Measurements from ENCODE around the gene SLC2A6. TPM values are rescaled to one million over a fixed set of nuclear protein-coding genes. Genes with fewer than 3 reads are reported as not detected.

Gene SLC2A6
- total RNA-seq, 1 donor, result 25.3 TPM

DNA sequence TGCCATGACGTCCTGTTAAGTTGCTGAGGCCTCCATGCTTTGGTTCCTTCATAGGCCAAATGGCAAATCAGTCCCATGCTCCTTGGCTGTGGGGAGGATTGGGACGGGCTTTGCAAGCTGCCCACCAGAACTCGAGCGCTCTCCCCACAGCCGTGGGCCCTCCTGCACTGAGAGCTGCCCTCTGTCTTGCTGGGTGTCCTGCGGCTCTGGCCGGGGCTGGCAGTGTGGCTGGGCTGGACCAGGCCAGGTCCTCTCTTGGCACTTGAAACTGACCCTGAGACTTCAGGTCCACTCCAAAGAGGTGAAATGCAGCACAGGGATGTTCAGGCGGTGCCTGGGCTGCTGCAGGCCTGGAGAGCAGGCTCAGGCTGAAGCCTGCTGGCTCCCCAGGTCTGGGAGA, 38.8 kb upstream of the SLC2A6 start:
- H3K4me2 ChIP-seq (ENCODE audit: insufficient read depth, low read length), result no peak overlapping the region
- TF ChIP-seq, protein P1, sequence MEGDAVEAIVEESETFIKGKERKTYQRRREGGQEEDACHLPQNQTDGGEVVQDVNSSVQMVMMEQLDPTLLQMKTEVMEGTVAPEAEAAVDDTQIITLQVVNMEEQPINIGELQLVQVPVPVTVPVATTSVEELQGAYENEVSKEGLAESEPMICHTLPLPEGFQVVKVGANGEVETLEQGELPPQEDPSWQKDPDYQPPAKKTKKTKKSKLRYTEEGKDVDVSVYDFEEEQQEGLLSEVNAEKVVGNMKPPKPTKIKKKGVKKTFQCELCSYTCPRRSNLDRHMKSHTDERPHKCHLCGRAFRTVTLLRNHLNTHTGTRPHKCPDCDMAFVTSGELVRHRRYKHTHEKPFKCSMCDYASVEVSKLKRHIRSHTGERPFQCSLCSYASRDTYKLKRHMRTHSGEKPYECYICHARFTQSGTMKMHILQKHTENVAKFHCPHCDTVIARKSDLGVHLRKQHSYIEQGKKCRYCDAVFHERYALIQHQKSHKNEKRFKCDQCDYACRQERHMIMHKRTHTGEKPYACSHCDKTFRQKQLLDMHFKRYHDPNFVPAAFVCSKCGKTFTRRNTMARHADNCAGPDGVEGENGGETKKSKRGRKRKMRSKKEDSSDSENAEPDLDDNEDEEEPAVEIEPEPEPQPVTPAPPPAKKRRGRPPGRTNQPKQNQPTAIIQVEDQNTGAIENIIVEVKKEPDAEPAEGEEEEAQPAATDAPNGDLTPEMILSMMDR (IDR thresholded peaks at IDR 0.05; ENCODE audit: extremely low read depth, low read depth, low read length), result no peak
- H4K20me1 ChIP-seq (ENCODE audit: insufficient read depth, low read length), result no peaks in the 10 kb centered on the region
- H3K4me1 ChIP-seq (ENCODE audit: insufficient read depth, low read length), result no peaks in the 10 kb centered on the region
- H3K79me2 ChIP-seq (ENCODE audit: insufficient read depth, low read length), result no peaks in the 10 kb centered on the region
- H2AFZ ChIP-seq (ENCODE audit: low read length), result no peak overlapping the region
- no peaks in the 10 kb centered on the region for H3K36me3 ChIP-seq (ENCODE audit: insufficient read depth, low read length)
- peaks cover 15% of the 10 kb centered on the region for H3K27me3 ChIP-seq (ENCODE audit: insufficient read depth, low read length)
- peak; percentile 46 for DNase-seq (ENCODE audit: insufficient read length, low spot score, missing footprints)
- no peak overlapping the region for H3K27ac ChIP-seq (ENCODE audit: low read depth, low read length)
- no peak overlapping the region for H3K4me3 ChIP-seq (ENCODE audit: insufficient read depth, low read length)
- no peaks in the 10 kb centered on the region for H3K9me3 ChIP-seq (ENCODE audit: low read depth, low read length)

DNA sequence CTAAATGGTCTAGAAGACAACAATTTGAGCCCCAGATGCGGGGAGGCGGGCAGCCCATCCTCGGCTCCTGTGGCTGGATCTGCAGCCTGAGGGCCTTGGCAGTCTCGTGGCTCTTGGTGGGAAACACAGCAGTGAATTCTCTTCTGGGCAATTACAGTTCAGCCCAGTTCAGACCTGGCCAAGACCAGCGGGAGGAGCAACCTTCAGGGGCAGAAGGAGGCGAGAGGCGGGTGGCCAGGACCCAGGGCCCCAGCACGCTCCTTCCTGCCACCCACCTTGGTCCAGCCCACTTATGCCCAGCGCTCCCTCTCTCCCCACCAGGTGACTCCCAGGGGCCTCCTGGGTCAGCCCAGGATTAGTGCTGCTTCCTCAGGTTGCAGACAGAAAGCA, 38.1 kb upstream of the SLC2A6 start:
- Histone ChIP-seq H3K9me3 (ENCODE audit: low read depth, low read length) (no peaks in the 10 kb centered on the region), H2AFZ (ENCODE audit: low read length) (no peak overlapping the region), H3K4me2 (ENCODE audit: insufficient read depth, low read length) (no peak overlapping the region), H3K27me3 (ENCODE audit: insufficient read depth, low read length) (peaks cover 15% of the 10 kb centered on the region), H3K27ac (ENCODE audit: low read depth, low read length) (no peak overlapping the region), H3K4me1 (ENCODE audit: insufficient read depth, low read length) (no peaks in the 10 kb centered on the region), H3K36me3 (ENCODE audit: insufficient read depth, low read length) (no peaks in the 10 kb centered on the region), H3K79me2 (ENCODE audit: insufficient read depth, low read length) (no peaks in the 10 kb centered on the region), H3K4me3 (ENCODE audit: insufficient read depth, low read length) (no peak overlapping the region), H4K20me1 (ENCODE audit: insufficient read depth, low read length) (no peaks in the 10 kb centered on the region)
- TF ChIP-seq, protein P1 (IDR thresholded peaks at IDR 0.05; ENCODE audit: extremely low read depth, low read depth, low read length), result no peak
- DNase-seq (ENCODE audit: insufficient read length, low spot score, missing footprints), result peak; percentile 37

DNA sequence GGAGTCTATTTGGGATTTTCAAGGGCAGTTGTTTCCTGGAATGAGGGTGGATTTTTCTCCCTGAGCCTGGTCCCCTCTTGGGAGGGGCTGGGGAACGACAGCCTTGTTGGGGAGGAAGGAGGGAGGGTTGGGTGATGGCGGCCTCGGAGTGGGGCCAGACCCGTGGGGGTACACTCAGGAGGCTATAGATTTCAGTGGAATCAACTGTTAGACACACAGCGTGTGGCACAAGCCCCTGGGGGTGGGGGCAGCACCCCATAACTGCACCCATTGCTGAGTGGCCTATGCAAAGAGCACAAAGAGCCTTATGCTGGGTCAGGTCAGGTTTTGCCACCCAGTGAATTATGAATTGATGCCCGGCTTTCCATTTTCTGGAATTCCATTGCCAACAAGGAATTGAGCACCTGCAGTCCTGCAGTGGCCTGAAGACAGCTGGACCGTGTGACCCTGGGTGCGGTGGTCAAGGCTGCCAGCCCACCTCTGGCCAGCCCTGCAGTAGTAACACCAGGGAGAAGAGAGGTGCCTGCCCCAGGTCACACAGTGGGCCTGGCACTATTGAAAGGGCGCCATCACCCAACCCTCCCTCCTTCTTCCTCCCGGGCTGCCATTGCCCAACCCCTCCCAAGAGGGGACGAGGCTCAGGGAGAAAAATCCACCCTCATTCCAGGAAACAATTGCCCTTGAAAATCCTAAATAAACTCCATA, 37.5 kb upstream of the SLC2A6 start:
- TF ChIP-seq, protein P1 (IDR thresholded peaks at IDR 0.05; ENCODE audit: extremely low read depth, low read depth, low read length), result no peak

DNA sequence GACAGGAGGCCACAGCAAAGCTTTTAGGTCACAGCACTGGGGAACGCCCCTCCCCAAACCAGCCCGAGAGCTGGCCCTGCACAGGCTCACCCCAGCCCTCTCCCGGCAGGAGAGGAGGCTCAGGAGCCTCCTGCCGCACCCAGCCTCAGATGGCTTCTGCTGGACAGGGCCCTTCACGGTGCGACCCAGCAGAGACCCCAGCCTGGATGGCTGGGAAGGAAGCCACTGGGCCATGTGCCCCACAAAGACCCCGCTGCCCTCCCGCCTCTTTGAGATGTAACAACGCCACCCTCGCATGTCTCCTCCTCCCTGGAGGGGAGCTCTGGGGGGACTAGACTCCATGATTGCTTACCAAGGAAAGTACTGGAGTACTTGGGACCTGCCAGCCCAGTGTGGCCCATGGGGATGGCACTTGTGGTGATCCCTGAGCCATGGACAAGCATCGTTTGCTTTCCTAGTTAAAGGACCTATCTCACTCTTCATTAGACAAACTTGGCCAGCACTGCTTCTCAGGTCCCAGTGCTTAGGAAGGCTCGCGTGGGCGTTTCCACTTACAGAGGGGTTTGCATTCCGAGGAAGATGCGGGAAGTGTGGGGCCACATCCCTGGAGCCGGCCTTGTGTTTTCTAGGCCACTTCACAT, 36.8 kb upstream of the SLC2A6 start:
- Histone ChIP-seq H3K4me1 (ENCODE audit: insufficient read depth, low read length) (no peaks in the 10 kb centered on the region), H3K27ac (ENCODE audit: low read depth, low read length) (no peak overlapping the region), H3K79me2 (ENCODE audit: insufficient read depth, low read length) (no peaks in the 10 kb centered on the region), H3K4me3 (ENCODE audit: insufficient read depth, low read length) (no peak overlapping the region), H4K20me1 (ENCODE audit: insufficient read depth, low read length) (no peaks in the 10 kb centered on the region), H3K27me3 (ENCODE audit: insufficient read depth, low read length) (peaks cover 15% of the 10 kb centered on the region), H3K4me2 (ENCODE audit: insufficient read depth, low read length) (no peak overlapping the region), H2AFZ (ENCODE audit: low read length) (no peak overlapping the region), H3K9me3 (ENCODE audit: low read depth, low read length) (no peaks in the 10 kb centered on the region), H3K36me3 (ENCODE audit: insufficient read depth, low read length) (no peaks in the 10 kb centered on the region)
- TF ChIP-seq, protein P1 (IDR thresholded peaks at IDR 0.05; ENCODE audit: extremely low read depth, low read depth, low read length), result no peak
- DNase-seq (ENCODE audit: insufficient read length, low spot score, missing footprints), result peak; percentile 35

More for the DNA sequence above, 37.5 kb upstream of the SLC2A6 start:
- no peak overlapping the region for H2AFZ ChIP-seq (ENCODE audit: low read length)
- H3K4me2 ChIP-seq (ENCODE audit: insufficient read depth, low read length), result no peak overlapping the region
- no peaks in the 10 kb centered on the region for H3K36me3 ChIP-seq (ENCODE audit: insufficient read depth, low read length)
- H3K4me3 ChIP-seq (ENCODE audit: insufficient read depth, low read length), result no peak overlapping the region
- no peaks in the 10 kb centered on the region for H3K9me3 ChIP-seq (ENCODE audit: low read depth, low read length)
- H4K20me1 ChIP-seq (ENCODE audit: insufficient read depth, low read length), result no peaks in the 10 kb centered on the region
- H3K27me3 ChIP-seq (ENCODE audit: insufficient read depth, low read length), result peaks cover 15% of the 10 kb centered on the region
- H3K4me1 ChIP-seq (ENCODE audit: insufficient read depth, low read length), result no peaks in the 10 kb centered on the region
- no peaks in the 10 kb centered on the region for H3K79me2 ChIP-seq (ENCODE audit: insufficient read depth, low read length)
- no peak for DNase-seq (ENCODE audit: insufficient read length, low spot score, missing footprints)
- no peak overlapping the region for H3K27ac ChIP-seq (ENCODE audit: low read depth, low read length)
